GM23338 (cell line): ENCODE measurements around the gene WWC1. TPM values are rescaled to one million over a fixed set of nuclear protein-coding genes. Genes with fewer than 3 reads are reported as not detected.

ENCODE experiments used
- ATAC-seq: fragments of 200-7000 bp; cut with Tn5 transposase; 3 replicates; pipeline ENCODE4 v1.9.1; 2020
- DNase-seq: peaks from one replicate; pipeline ENCODE4 v3.0.0-alpha.2; 2015; ENCODE audit warnings: low spot score
- H2AFZ ChIP-seq: fragments of 200-600 bp; sonication (generic); 2 replicates; pipeline ENCODE4 v1.8.0; 2016; ENCODE audit warnings: antibody characterized with exemption, mild to moderate bottlenecking, moderate library complexity
- H3F3A ChIP-seq: fragments of 200-600 bp; sonication (generic); replicated peaks from 2 replicates; pipeline ENCODE4 v1.8.0; 2017; ENCODE audit warnings: antibody characterized with exemption, mixed run types, low read depth
- H3K27ac ChIP-seq: fragments of 200-600 bp; sonication (generic); 2 replicates; pipeline ENCODE4 v1.6.1; 2016; ENCODE audit warnings: low read depth
- H3K27me3 ChIP-seq: fragments of 200-600 bp; sonication (generic); 2 replicates; pipeline ENCODE4 v1.8.0; 2016; ENCODE audit warnings: mild to moderate bottlenecking, mixed run types, moderate library complexity; ENCODE audit not compliant: insufficient read depth
- H3K36me3 ChIP-seq: fragments of 200-600 bp; sonication (generic); 2 replicates; pipeline ENCODE4 v1.8.0; 2016; ENCODE audit warnings: mild to moderate bottlenecking; ENCODE audit not compliant: insufficient read depth
- H3K4me1 ChIP-seq: fragments of 200-600 bp; sonication (generic); 2 replicates; pipeline ENCODE4 v1.8.0; 2016; ENCODE audit warnings: mild to moderate bottlenecking, moderate library complexity; ENCODE audit not compliant: insufficient read depth
- H3K4me2 ChIP-seq: fragments of 200-600 bp; sonication (generic); 2 replicates; pipeline ENCODE4 v1.7.1; 2017; ENCODE audit warnings: mixed run types
- H3K4me3 ChIP-seq: fragments of 200-600 bp; sonication (generic); 2 replicates; pipeline ENCODE4 v1.6.1; 2016; ENCODE audit warnings: mixed run types
- H3K79me2 ChIP-seq: fragments of 200-600 bp; sonication (generic); replicated peaks from 2 replicates; pipeline ENCODE4 v1.8.0; 2017; ENCODE audit warnings: mild to moderate bottlenecking; ENCODE audit not compliant: insufficient read depth
- H3K9me2 ChIP-seq: fragments of 200-600 bp; sonication (generic); 2 replicates; pipeline ENCODE4 v1.8.0; 2017; ENCODE audit not compliant: insufficient read depth
- H4K20me1 ChIP-seq: fragments of 200-600 bp; sonication (generic); replicated peaks from 2 replicates; pipeline ENCODE4 v1.8.0; 2017; ENCODE audit warnings: mild to moderate bottlenecking; ENCODE audit not compliant: insufficient read depth
- H3K27ac Mint-ChIP-seq: 2 replicates; pipeline ENCODE4 v1.8.0; 2020; ENCODE audit warnings: inconsistent platforms, mild to moderate bottlenecking, moderate library complexity, mixed read lengths
- H3K27me3 Mint-ChIP-seq: 3 replicates; pipeline ENCODE4 v1.8.0; 2022; ENCODE audit warnings: low read depth, mild to moderate bottlenecking, moderate library complexity, mixed read lengths, inconsistent platforms; ENCODE audit not compliant: insufficient read depth, poor library complexity
- H3K36me3 Mint-ChIP-seq: 3 replicates; pipeline ENCODE4 v1.8.0; 2021; ENCODE audit warnings: low read depth, mild to moderate bottlenecking, inconsistent platforms, moderate library complexity, mixed read lengths
- H3K4me1 Mint-ChIP-seq: 3 replicates; pipeline ENCODE4 v1.8.0; 2020; ENCODE audit warnings: mild to moderate bottlenecking, inconsistent platforms, mixed read lengths
- H3K4me3 Mint-ChIP-seq: 3 replicates; pipeline ENCODE4 v1.8.0; 2021; ENCODE audit warnings: moderate library complexity, mild to moderate bottlenecking, inconsistent platforms, mixed read lengths
- H3K9me3 Mint-ChIP-seq: 3 replicates; pipeline ENCODE4 v1.8.0; 2020; ENCODE audit warnings: moderate library complexity, mild to moderate bottlenecking, inconsistent platforms, mixed read lengths
- CREB1 ChIP-seq: fragments of 250-450 bp; sonication (Bioruptor Pico); IDR thresholded peaks from 2 replicates; pipeline ENCODE4 v1.5.0; 2020; ENCODE audit warnings: low read depth, mild to moderate bottlenecking, moderate library complexity
- CTCF ChIP-seq, 2 experiments: fragments of 200-600 bp in 1 of 2; sonication (generic) in 1 of 2; conservative IDR thresholded peaks; 2 replicates each; pipeline versions ENCODE4 v1.5.1 to v1.6.1; 2016 to 2017; ENCODE audit warnings: antibody characterized with exemption in 2 of 2, low read depth in 2 of 2, mild to moderate bottlenecking in 2 of 2, moderate library complexity in 1 of 2
- EZH2 ChIP-seq: fragments of 200-600 bp; sonication (generic); IDR thresholded peaks from one replicate; pipeline ENCODE4 v1.8.0; 2017; ENCODE audit warnings: antibody characterized with exemption, mild to moderate bottlenecking, low read depth; ENCODE audit not compliant: unreplicated experiment
- NANOG ChIP-seq: IDR thresholded peaks from 2 replicates; pipeline ENCODE4 v1.6.1; 2016; ENCODE audit warnings: antibody characterized with exemption, borderline replicate concordance
- ZNF462 ChIP-seq: fragments of 250-450 bp; sonication (Bioruptor Pico); IDR thresholded peaks from 2 replicates; pipeline ENCODE4 v1.5.0; 2020; ENCODE audit warnings: mild to moderate bottlenecking, moderate library complexity
- polyA plus RNA-seq: library from polyadenylated mRNA; unstranded; fragments of >200 nt; fragmentation: Nextera tagmentation; extraction: Ambion mirVana; gene quantifications from 2 replicates; pipeline ENCODE4 v1.2.1, GENCODE V29; 2016
- total RNA-seq: library from RNA; depleted of rRNA; stranded (reverse); fragments of >200 nt; shearing (Covaris generic); gene quantifications from 2 replicates; pipeline ENCODE4 v1.2.3, GENCODE V29; 2014

WWC1 gene
- total and polyA plus RNA-seq, 2 experiments from 2014 or later: 25.4 to 27.8 TPM

- no peak for TF ChIP-seq NANOG
- TF ChIP-seq EZH2: no peak
- no peak for TF ChIP-seq ZNF462
- no peak for TF ChIP-seq CTCF (conservative IDR thresholded peaks at IDR 0.05; ENCODE audit: low read depth in 2 of 2)
- TF ChIP-seq CREB1: no peak
- Histone ChIP-seq H3F3A (no peaks in the 10 kb centered on the region), H3K9me2 (no peaks in the 10 kb centered on the region), H3K79me2 (peaks cover 49% of the 10 kb centered on the region), H3K36me3 (no peaks in the 10 kb centered on the region), H3K4me1 (peaks cover 8% of the 10 kb centered on the region; the same call in 1 of the 2 replicates), H4K20me1 (peaks cover 23% of the 10 kb centered on the region), H3K4me3 (no peak overlapping the region), H3K27ac (no peak overlapping the region), H3K27me3 (no peaks in the 10 kb centered on the region), H2AFZ (no peak overlapping the region), H3K4me2 (no peak overlapping the region)
- H3K27ac Mint-ChIP-seq: no peak overlapping the region
- H3K9me3 Mint-ChIP-seq: no peaks in the 10 kb centered on the region; the same call in 2 of the 3 replicates
- peaks cover 4% of the 10 kb centered on the region for H3K27me3 Mint-ChIP-seq
- no peaks in the 10 kb centered on the region for H3K36me3 Mint-ChIP-seq
- DNase-seq (no peak), ATAC-seq (no peak)
- H3K4me3 Mint-ChIP-seq: no peak overlapping the region
- peaks cover 39% of the 10 kb centered on the region for H3K4me1 Mint-ChIP-seq
These were observed 63.0 kb downstream of the WWC1 start for GRCh38 chr5:168354397-168354796.
